HepG2 (cell line): Measurements from ENCODE around the gene ANKS1A.

Source experiments
- ATF3 ChIP-seq: sonication (generic); formaldehyde crosslinking; IDR thresholded peaks from 2 replicates; pipeline ENCODE4 v1.4.0; 2020; ENCODE audit warnings: missing genetic modification reagents
- BCL3 ChIP-seq: sonication (generic); formaldehyde crosslinking; IDR thresholded peaks from 2 replicates; pipeline ENCODE4 v1.5.1; 2020; ENCODE audit warnings: mild to moderate bottlenecking, missing genetic modification reagents, moderate library complexity
- CHD2 ChIP-seq: IDR thresholded peaks from 2 replicates; pipeline ENCODE4 v1.6.1; 2011; ENCODE audit warnings: low read depth, low read length, improper control_type of control experiment
- ELF1 ChIP-seq: sonication (generic); formaldehyde crosslinking; IDR thresholded peaks from 2 replicates; pipeline ENCODE4 v1.4.0; 2020; ENCODE audit warnings: missing genetic modification reagents
- EZH2 ChIP-seq: conservative IDR thresholded peaks from 2 replicates; pipeline ENCODE4 v1.6.1; 2012; ENCODE audit warnings: mild to moderate bottlenecking, low read depth, low read length, moderate library complexity
- MLLT10 ChIP-seq: sonication (generic); formaldehyde crosslinking; IDR thresholded peaks from 2 replicates; pipeline ENCODE4 v1.4.0; 2020; ENCODE audit warnings: missing genetic modification reagents
- MNT ChIP-seq: fragments of 450-650 bp; IDR thresholded peaks from 2 replicates; pipeline ENCODE4 v1.6.1; 2016
- TCF7 ChIP-seq: sonication (generic); IDR thresholded peaks from 2 replicates; pipeline ENCODE4 v1.6.1; 2016; ENCODE audit warnings: antibody characterized with exemption, low read depth
- ZNF253 ChIP-seq: sonication (generic); formaldehyde crosslinking; IDR thresholded peaks from 2 replicates; pipeline ENCODE4 v1.8.0; 2022; ENCODE audit warnings: mild to moderate bottlenecking, missing genetic modification reagents, borderline replicate concordance
- ZNF431 ChIP-seq: sonication (generic); formaldehyde crosslinking; IDR thresholded peaks from 2 replicates; pipeline ENCODE4 v1.9.0; 2022; ENCODE audit warnings: missing genetic modification reagents, low read depth, mild to moderate bottlenecking, borderline replicate concordance

- TF ChIP-seq ZNF253 (CRISPR knock-in tag) (no peak), TCF7 (no peak), MLLT10 (no peak), EZH2 (no peak), ZNF431 (CRISPR knock-in tag) (no peak), CHD2 (no peak), BCL3 (CRISPR knock-in tag) (peak; percentile 73; the same call in 1 of the 2 replicates), ATF3 (peak; percentile 72; the same call in 1 of the 2 replicates), ELF1 (CRISPR knock-in tag) (peak; percentile 99), MNT (peak; percentile 38)
These were observed 1.1 kb upstream of the ANKS1A start, which contains the start of gene TAF11 for GRCh38 chr6:34887753-34888513.
